Activated naive CD8-positive, alpha-beta T cell treated with anti-CD3 and anti-CD28 coated beads, Interleukin-2, amount 10 ng/mL, durations not matched to agents 7 days and 5 days (primary cell): Measurements from ENCODE around the gene KIF18B. TPM values are rescaled to one million over a fixed set of nuclear protein-coding genes. Genes with fewer than 3 reads are reported as not detected.

ENCODE experiments used
- ATAC-seq: fragments of 150-1000 bp; cut with Tn5 transposase; one replicate; pipeline ENCODE4 v1.10.0; 2021; ENCODE audit warnings: low read depth, moderate library complexity
- POLR2A ChIA-PET: fragments of 350-600 bp; sonication (Branson Sonifier 250); formaldehyde crosslinking; loops from one replicate; lab custom pipeline; 2021; ENCODE audit warnings: antibody characterized with exemption; lab: Charles Lee
- DNase-seq: peaks from one replicate; pipeline ENCODE4 v3.0.0; 2021
- H3K27ac Mint-ChIP-seq: one replicate; pipeline ENCODE4 v1.8.0; 2022; ENCODE audit warnings: mild to moderate bottlenecking, mixed read lengths
- H3K27me3 Mint-ChIP-seq: one replicate; pipeline ENCODE4 v1.8.0; 2022; ENCODE audit warnings: mild to moderate bottlenecking, moderate library complexity, mixed read lengths
- H3K36me3 Mint-ChIP-seq: one replicate; pipeline ENCODE4 v1.8.0; 2021; ENCODE audit warnings: mild to moderate bottlenecking, mixed read lengths
- H3K4me1 Mint-ChIP-seq: one replicate; pipeline ENCODE4 v1.8.0; 2021; ENCODE audit warnings: mixed read lengths
- H3K4me3 Mint-ChIP-seq: one replicate; pipeline ENCODE4 v1.8.0; 2022; ENCODE audit warnings: mild to moderate bottlenecking, moderate library complexity, mixed read lengths
- H3K9me3 Mint-ChIP-seq: one replicate; pipeline ENCODE4 v1.8.0; 2021; ENCODE audit warnings: mixed read lengths
- microRNA-seq: library from miRNA; unstranded; fragments of <30 nt; microRNA quantifications from one replicate; pipeline ENCODE4 v1.2.0, GENCODE V29; 2022
- total RNA-seq, 2 experiments: library from RNA; stranded (reverse); gene quantifications; one replicate each; pipeline ENCODE4 v1.2.3, GENCODE V29; 2021

The KIF18B gene
- total RNA-seq, 2 experiments from 2014 or later, result 66.7 to 70.5 TPM

DNA sequence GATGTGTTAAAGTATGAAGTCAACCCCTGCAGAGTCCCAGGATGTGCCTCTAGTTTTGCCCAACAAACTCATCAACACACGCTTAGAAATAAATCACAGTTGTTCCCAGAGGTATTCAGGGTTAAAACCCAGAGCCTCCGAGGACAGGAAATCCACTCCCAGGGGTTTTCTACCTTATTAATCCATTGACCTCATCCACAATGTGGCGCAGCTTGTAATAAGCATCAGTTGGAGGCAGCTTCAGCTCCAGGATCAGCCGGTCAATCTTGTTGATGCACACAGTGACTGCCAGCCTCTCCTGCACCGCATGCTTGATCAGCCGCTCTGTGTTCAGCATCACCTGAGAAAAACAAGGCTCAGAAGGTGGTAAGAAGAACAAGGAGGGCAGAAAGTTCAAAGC is 71.8 kb downstream of the KIF18B start:
- no peaks in the 10 kb centered on the region for H3K9me3 Mint-ChIP-seq
- ATAC-seq (no peak), DNase-seq (no peak)
- H3K4me3 Mint-ChIP-seq, result no peak overlapping the region
- peaks cover 2% of the 10 kb centered on the region for H3K4me1 Mint-ChIP-seq
- POLR2A ChIA-PET, result no interaction called here
- H3K36me3 Mint-ChIP-seq, result peaks cover 23% of the 10 kb centered on the region
- H3K27ac Mint-ChIP-seq, result no peak overlapping the region
- H3K27me3 Mint-ChIP-seq, result no peaks in the 10 kb centered on the region

Small RNA genes lying within 50 kb of the gene (microRNA-seq; reads per million reads assigned to microRNA genes)
- gene MIR6783, result not detected

Other genes with a start within 250 kb of the KIF18B start
- 10 to 100 TPM; 27.7 to 31.8 TPM for gene DBF4B, start 239.1 kb downstream of the KIF18B start, total RNA-seq
- under 1 TPM; 0.55 to 0.77 TPM for gene ADAM11, start 188.8 kb downstream of the KIF18B start, total RNA-seq
- 1 to 10 TPM; 1.0 to 1.4 TPM for gene GJC1, start 117.5 kb downstream of the KIF18B start, total RNA-seq
- gene HIGD1B, start 99.9 kb downstream of the KIF18B start, total RNA-seq, result not detected
- gene EFTUD2, start 48.3 kb downstream of the KIF18B start, total RNA-seq, result 100 to 1,000 TPM; 109 to 112 TPM
- not detected for gene GFAP, start 32.3 kb downstream of the KIF18B start, total RNA-seq
- gene C1QL1, start 20.5 kb upstream of the KIF18B start, total RNA-seq, result not detected
- 10 to 100 TPM; 35.5 TPM for gene DCAKD, start 103.9 kb upstream of the KIF18B start, total RNA-seq
- 100 to 1,000 TPM; 132 to 141 TPM for gene NMT1, start 113.5 kb upstream of the KIF18B start, total RNA-seq
- 1 to 10 TPM; 4.2 to 4.9 TPM for gene PLCD3, start 184.7 kb upstream of the KIF18B start, total RNA-seq
- 10 to 100 TPM; 24.5 to 25.0 TPM for gene ACBD4, start 187.9 kb upstream of the KIF18B start, total RNA-seq
- gene HEXIM1, start 200.7 kb upstream of the KIF18B start, total RNA-seq, result 10 to 100 TPM; 33.6 to 33.7 TPM
- 1 to 10 TPM; 6.7 to 7.7 TPM for gene HEXIM2, start 214.1 kb upstream of the KIF18B start, total RNA-seq